Measurements from ENCODE around the gene ABCC5.
"Not testable (repeated sequence)": the region's sequence is repeated elsewhere in the genome, so short reads cannot be mapped to it uniquely, and the experiment has no call there.

ABCC5 gene

GRCh38 chr3:184016169-184016570 lies 1.5 kb downstream of the ABCC5 start:
- DNase-seq (ENCODE audit: low spot score): no peak

GRCh38 chr3:184015381-184016019 lies 2.2 kb downstream of the ABCC5 start:
- DNase-seq (ENCODE audit: low spot score): no peak

- no peak for DNase-seq (ENCODE audit: low spot score)
Observed at GRCh38 chr3:184011937-184012889, 5.5 kb downstream of the ABCC5 start.

- no peak for DNase-seq (ENCODE audit: low spot score)
Observed at GRCh38 chr3:184011230-184011876, 6.3 kb downstream of the ABCC5 start.

- DNase-seq (ENCODE audit: low spot score): no peak
Observed at GRCh38 chr3:184008161-184008560, 9.5 kb downstream of the ABCC5 start.

- not testable (repeated sequence) for DNase-seq (ENCODE audit: low spot score)
Observed at GRCh38 chr3:184007143-184007813, 10.4 kb downstream of the ABCC5 start.

GRCh38 chr3:184005941-184006507 lies 11.7 kb downstream of the ABCC5 start:
- peak; percentile 29 for DNase-seq (ENCODE audit: low spot score)

GRCh38 chr3:184004476-184004875 lies 13.2 kb downstream of the ABCC5 start:
- DNase-seq (ENCODE audit: low spot score): no peak

GRCh38 chr3:184003187-184003967 lies 14.3 kb downstream of the ABCC5 start:
- DNase-seq (ENCODE audit: low spot score): no peak

- no peak for DNase-seq (ENCODE audit: low spot score)
Observed at GRCh38 chr3:184002469-184002868, 15.2 kb downstream of the ABCC5 start.

GRCh38 chr3:184001761-184002160 lies 15.9 kb downstream of the ABCC5 start:
- no peak for DNase-seq (ENCODE audit: low spot score)

GRCh38 chr3:183991403-183991802 lies 26.3 kb downstream of the ABCC5 start:
- DNase-seq (ENCODE audit: low spot score): no peak

- DNase-seq (ENCODE audit: low spot score): no peak
Observed at GRCh38 chr3:183988216-183988790, 29.4 kb downstream of the ABCC5 start.

- peak; percentile 12 for DNase-seq (ENCODE audit: low spot score)
Observed at GRCh38 chr3:183987000-183987600, 30.6 kb downstream of the ABCC5 start.

GRCh38 chr3:183984749-183985729 lies 32.6 kb downstream of the ABCC5 start:
- no peak for DNase-seq (ENCODE audit: low spot score)

- DNase-seq (ENCODE audit: low spot score): no peak
Observed at GRCh38 chr3:183984127-183984740, 33.5 kb downstream of the ABCC5 start.

- DNase-seq (ENCODE audit: low spot score): no peak
Observed at GRCh38 chr3:183981990-183982644, 35.6 kb downstream of the ABCC5 start.

- DNase-seq (ENCODE audit: low spot score): no peak
Observed at GRCh38 chr3:183980403-183980802, 37.3 kb downstream of the ABCC5 start.

Measured in putamen (tissue), 1 donor.